BLaER1 (cell line): ENCODE results near the gene LRRC32.

Experiments used
- H3K27ac ChIP-seq: shearing (Covaris generic); formaldehyde crosslinking; 2 replicates; pipeline ENCODE4 v1.8.1; 2022
- H3K27me3 ChIP-seq: shearing (Covaris generic); formaldehyde crosslinking; 2 replicates; pipeline ENCODE4 v1.8.1; 2022
- H3K36me3 ChIP-seq: shearing (Covaris generic); formaldehyde crosslinking; 2 replicates; pipeline ENCODE4 v1.8.1; 2022
- H3K4me1 ChIP-seq: shearing (Covaris generic); formaldehyde crosslinking; 2 replicates; pipeline ENCODE4 v1.8.1; 2022
- H3K4me2 ChIP-seq: shearing (Covaris generic); formaldehyde crosslinking; 2 replicates; pipeline ENCODE4 v1.8.1; 2022
- H3K4me3 ChIP-seq: shearing (Covaris generic); formaldehyde crosslinking; 2 replicates; pipeline ENCODE4 v1.8.1; 2022
- H3K9ac ChIP-seq: shearing (Covaris generic); formaldehyde crosslinking; 2 replicates; pipeline ENCODE4 v1.8.1; 2022
- H3K9me3 ChIP-seq: shearing (Covaris generic); formaldehyde crosslinking; 2 replicates; pipeline ENCODE4 v1.8.1; 2022
- H4K20me1 ChIP-seq: shearing (Covaris generic); formaldehyde crosslinking; 2 replicates; pipeline ENCODE4 v1.8.1; 2022
- Cebpa-rat ChIP-seq: shearing (Covaris generic); IDR thresholded peaks from 2 replicates; pipeline ENCODE4 v1.8.1; 2022

The LRRC32 gene, protein sequence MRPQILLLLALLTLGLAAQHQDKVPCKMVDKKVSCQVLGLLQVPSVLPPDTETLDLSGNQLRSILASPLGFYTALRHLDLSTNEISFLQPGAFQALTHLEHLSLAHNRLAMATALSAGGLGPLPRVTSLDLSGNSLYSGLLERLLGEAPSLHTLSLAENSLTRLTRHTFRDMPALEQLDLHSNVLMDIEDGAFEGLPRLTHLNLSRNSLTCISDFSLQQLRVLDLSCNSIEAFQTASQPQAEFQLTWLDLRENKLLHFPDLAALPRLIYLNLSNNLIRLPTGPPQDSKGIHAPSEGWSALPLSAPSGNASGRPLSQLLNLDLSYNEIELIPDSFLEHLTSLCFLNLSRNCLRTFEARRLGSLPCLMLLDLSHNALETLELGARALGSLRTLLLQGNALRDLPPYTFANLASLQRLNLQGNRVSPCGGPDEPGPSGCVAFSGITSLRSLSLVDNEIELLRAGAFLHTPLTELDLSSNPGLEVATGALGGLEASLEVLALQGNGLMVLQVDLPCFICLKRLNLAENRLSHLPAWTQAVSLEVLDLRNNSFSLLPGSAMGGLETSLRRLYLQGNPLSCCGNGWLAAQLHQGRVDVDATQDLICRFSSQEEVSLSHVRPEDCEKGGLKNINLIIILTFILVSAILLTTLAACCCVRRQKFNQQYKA

DNA sequence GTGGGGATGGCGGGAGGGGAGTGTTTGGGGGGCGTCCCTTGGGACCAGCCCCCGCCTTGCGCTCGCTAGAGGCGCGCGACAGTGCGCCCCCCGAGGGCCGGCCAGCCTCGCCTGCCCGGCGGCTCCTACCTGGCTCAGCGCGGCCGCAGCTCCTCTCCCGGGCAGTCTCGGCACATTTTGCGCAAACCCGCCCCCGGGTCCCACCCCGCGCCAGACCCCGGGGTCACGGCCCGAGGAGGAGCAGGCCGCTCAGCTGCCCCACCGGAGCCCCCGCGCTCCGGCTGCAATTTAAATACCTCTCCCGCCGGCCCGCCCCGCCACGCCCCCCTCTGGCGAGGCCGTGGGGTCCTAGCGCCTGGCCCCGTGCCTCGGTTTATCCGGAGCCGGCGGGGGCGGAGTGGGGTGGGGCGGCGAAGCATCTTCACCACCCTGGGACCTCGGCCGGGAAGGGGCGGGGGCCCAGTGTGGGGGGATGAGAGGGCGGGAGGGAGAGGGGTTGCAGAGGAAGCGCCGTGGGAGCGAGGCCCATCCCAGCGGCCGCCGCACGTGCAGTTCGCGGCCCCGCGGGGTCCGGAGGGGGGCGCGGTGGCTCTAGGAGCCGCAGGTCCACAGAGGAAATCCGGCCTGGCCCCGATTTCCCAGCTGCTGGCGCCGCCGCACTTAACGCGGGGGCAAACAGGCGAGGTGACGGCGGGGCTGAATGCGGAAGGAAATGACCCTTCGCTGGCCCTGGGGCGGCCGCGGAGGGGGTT, at the start of gene LRRC32:
Gene LRRC32, minus strand, starts transcription at position 263 of the 752 bp plus-strand sequence. CDS start 4,793 bp downstream, outside the sequence.
- Histone ChIP-seq H3K4me1 (peaks cover 99% of the 10 kb centered on the region), H3K27me3 (peaks cover 50% of the 10 kb centered on the region), H3K27ac (peak within 1 kb of the TSS; percentile 47; the same call in 1 of the 2 replicates), H3K9ac (peak within 1 kb of the TSS; percentile 45), H4K20me1 (peaks cover 48% of the 10 kb centered on the region), H3K9me3 (no peaks in the 10 kb centered on the region), H3K4me2 (peak within 1 kb of the TSS; percentile 95), H3K4me3 (peak within 1 kb of the TSS; percentile 66), H3K36me3 (no peaks in the 10 kb centered on the region)
- TF ChIP-seq Cebpa-rat: no peak

DNA sequence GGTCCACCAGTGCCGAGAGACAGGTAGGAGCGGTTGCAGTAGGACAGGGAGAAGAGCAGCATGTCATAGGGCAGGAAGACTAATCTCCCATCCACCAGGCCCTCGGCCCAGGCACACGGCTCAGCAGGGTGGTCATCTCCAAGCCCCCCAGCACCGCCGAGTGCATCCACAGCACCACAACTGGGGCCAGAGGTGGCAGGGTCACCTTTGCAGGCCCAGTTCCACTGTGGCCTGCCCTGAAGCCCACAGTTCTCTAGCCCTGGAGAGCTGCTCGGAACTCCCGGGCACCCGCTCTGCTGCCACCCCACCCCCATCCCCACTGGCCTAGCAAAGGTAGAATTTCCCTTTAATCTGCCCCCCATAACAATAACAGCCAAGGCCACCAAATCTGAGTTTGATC, 49.1 kb upstream of the LRRC32 start:
- Histone ChIP-seq H3K4me3 (no peak overlapping the region), H3K9ac (no peak overlapping the region), H3K27ac (no peak overlapping the region), H3K36me3 (no peaks in the 10 kb centered on the region), H3K4me1 (no peaks in the 10 kb centered on the region), H3K4me2 (no peak overlapping the region), H4K20me1 (no peaks in the 10 kb centered on the region), H3K27me3 (no peaks in the 10 kb centered on the region), H3K9me3 (no peaks in the 10 kb centered on the region)
- no peak for TF ChIP-seq Cebpa-rat

DNA sequence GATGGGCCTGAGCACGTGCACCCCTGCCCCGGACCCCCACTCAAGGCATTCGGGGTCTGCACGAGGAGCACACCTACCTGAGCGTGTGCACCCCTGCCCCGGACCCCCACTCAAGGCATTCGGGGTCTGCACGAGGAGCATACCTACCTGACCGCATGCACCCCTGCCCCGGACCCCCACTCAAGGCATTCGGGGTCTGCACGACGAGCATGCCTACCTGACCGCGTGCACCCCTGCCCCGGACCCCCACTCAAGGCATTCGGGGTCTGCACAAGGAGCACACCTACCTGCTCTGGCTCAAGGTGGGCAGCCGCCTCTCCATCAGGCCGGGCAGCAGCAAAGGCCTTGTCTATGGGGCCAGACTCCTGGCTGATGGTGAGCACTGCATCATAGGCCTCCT, 48.7 kb upstream of the LRRC32 start:
- Histone ChIP-seq H3K4me3 (no peak overlapping the region), H3K9ac (no peak overlapping the region), H3K27ac (no peak overlapping the region), H4K20me1 (no peaks in the 10 kb centered on the region), H3K4me2 (no peak overlapping the region), H3K4me1 (no peaks in the 10 kb centered on the region), H3K27me3 (no peaks in the 10 kb centered on the region), H3K36me3 (no peaks in the 10 kb centered on the region), H3K9me3 (no peaks in the 10 kb centered on the region)
- TF ChIP-seq Cebpa-rat: no peak

DNA sequence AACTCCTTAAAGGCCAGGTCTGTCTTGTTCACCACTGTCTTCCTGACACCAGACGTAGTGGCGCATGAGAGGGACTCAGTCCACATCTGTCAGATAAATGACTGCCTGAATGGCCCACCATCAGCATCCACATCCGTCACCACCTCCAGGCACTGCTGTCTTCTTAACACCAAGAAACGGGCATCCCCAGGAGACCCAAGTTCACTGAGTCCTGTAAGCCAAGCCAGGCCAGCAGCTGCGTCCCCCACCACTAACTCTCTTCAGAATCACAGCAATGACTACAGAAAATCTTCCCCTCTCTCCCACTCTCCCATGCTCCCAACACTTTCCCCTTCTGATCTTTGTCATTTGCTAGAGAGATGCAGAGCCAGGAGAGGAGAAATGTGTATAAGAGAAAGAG, 47.3 kb upstream of the LRRC32 start:
- Histone ChIP-seq H3K4me1 (no peaks in the 10 kb centered on the region), H3K27me3 (no peaks in the 10 kb centered on the region), H4K20me1 (no peaks in the 10 kb centered on the region), H3K9me3 (no peaks in the 10 kb centered on the region), H3K4me3 (no peak overlapping the region), H3K27ac (no peak overlapping the region), H3K9ac (no peak overlapping the region), H3K4me2 (no peak overlapping the region), H3K36me3 (no peaks in the 10 kb centered on the region)
- no peak for TF ChIP-seq Cebpa-rat

DNA sequence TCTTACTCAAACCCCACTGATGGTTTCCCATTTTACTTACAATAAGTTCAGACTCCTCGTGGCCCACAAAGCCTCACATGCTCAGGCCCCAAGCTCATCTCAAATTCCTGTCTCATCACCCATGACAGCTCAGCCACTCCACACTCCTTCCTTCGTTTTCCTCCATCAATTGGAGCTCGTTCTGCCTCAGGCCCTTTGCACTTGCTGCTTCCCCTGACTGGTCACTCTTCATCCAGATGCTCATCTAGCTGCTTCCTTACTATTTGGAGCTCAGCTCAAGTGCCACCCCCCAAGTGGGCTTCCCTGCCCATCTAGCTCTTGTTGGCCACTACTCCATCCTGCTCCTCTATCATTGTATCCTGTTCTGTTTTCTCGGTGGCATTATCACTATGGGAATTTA, 46.8 kb upstream of the LRRC32 start:
- no peaks in the 10 kb centered on the region for H4K20me1 ChIP-seq
- H3K9ac ChIP-seq: no peak overlapping the region
- H3K9me3 ChIP-seq: no peaks in the 10 kb centered on the region
- H3K27me3 ChIP-seq: no peaks in the 10 kb centered on the region
- no peaks in the 10 kb centered on the region for H3K36me3 ChIP-seq
- TF ChIP-seq Cebpa-rat: no peak
- H3K4me2 ChIP-seq: no peak overlapping the region
- no peak overlapping the region for H3K27ac ChIP-seq
- no peaks in the 10 kb centered on the region for H3K4me1 ChIP-seq
- H3K4me3 ChIP-seq: no peak overlapping the region

DNA sequence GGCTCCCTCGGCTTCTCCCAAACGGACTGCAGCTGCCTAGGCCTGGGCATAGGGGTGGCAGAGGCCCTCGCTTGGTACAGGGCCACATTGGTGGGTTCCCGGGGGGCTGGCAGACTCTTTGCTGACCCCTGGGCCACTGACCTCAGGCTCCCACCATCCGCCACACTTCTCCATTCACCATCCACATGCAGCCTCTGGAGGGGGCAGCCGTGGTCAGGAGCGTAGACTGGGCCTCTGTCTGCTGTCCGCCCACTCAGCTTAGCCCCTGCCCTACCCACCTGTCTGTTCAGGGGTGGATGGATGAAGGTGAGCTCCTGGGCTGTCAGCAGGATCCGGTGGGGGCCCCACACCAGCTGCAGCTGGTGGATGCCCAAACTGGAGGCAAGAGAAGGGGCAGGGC, 45.7 kb upstream of the LRRC32 start:
- no peak overlapping the region for H3K4me2 ChIP-seq
- no peak for TF ChIP-seq Cebpa-rat
- no peaks in the 10 kb centered on the region for H3K36me3 ChIP-seq
- H3K4me3 ChIP-seq: no peak overlapping the region
- H3K27ac ChIP-seq: no peak overlapping the region
- no peaks in the 10 kb centered on the region for H3K9me3 ChIP-seq
- H3K27me3 ChIP-seq: no peaks in the 10 kb centered on the region
- H3K4me1 ChIP-seq: no peaks in the 10 kb centered on the region
- H3K9ac ChIP-seq: no peak overlapping the region
- H4K20me1 ChIP-seq: no peaks in the 10 kb centered on the region

DNA sequence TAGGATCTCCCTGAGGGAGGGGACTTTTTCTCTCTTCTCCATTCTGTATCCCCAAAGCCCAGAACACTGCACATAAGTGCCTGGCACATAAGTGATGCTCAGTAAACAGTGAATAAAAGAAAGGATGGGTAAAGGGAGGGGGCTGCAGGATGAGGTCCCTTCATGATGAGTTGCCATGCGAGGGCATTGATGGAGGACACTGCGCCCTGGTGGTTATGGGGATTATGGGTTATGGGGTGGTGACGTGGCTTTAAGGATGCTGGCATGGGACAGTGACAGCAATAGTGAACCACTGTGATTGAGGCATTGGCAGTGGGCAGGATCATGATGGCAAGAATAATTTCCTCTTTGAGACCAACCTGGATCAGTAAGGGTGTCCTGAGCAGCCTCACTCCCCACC, 43.9 kb upstream of the LRRC32 start:
- H3K9ac ChIP-seq: no peak overlapping the region
- no peaks in the 10 kb centered on the region for H3K4me1 ChIP-seq
- no peaks in the 10 kb centered on the region for H3K27me3 ChIP-seq
- no peak overlapping the region for H3K4me2 ChIP-seq
- no peak overlapping the region for H3K4me3 ChIP-seq
- no peak overlapping the region for H3K27ac ChIP-seq
- H4K20me1 ChIP-seq: no peaks in the 10 kb centered on the region
- TF ChIP-seq Cebpa-rat: no peak
- no peaks in the 10 kb centered on the region for H3K9me3 ChIP-seq
- no peaks in the 10 kb centered on the region for H3K36me3 ChIP-seq

DNA sequence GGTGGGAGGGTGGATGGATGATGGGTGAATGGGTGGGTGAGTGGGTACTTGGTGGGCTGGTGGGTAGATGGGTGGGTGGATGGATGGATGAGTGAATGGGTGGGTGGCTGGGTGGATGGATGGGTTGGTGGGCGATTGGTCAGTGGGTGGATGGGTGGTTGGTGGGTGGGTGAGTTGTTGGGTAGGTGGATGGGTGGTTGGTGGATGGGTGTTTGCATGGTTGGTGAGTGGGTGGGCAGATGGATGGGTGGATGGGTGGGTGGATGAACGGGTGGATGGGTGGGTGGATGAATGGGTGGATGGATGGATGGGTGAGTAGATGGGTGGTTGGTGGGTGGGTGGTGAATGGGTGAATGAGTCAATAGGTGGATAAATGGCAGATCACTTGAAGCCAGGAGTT, 43.0 kb upstream of the LRRC32 start:
- no peaks in the 10 kb centered on the region for H3K4me1 ChIP-seq
- H3K4me2 ChIP-seq: no peak overlapping the region
- no peaks in the 10 kb centered on the region for H3K9me3 ChIP-seq
- H3K9ac ChIP-seq: no peak overlapping the region
- H3K4me3 ChIP-seq: no peak overlapping the region
- no peaks in the 10 kb centered on the region for H3K36me3 ChIP-seq
- TF ChIP-seq Cebpa-rat: no peak
- H3K27ac ChIP-seq: no peak overlapping the region
- H3K27me3 ChIP-seq: no peaks in the 10 kb centered on the region
- H4K20me1 ChIP-seq: no peaks in the 10 kb centered on the region

DNA sequence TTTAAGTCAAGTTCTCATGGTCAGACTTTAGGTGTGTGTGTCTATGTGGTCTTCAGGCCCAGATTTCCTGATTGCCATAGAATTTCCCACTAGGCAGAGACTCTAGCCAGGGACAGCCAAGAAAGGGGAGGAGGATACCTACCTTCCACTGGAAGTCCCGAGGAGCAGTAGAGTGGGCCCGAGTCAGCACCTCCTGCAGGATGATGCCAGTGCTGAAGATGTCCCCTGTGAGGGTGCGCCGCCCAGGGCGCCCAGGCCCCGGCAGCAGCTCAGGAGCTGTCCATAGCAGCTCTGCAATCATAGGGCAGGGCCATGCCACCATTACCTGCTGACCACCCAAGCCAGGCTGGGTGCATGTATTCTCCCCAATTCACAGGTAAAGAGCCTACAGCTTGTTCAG, 41.6 kb upstream of the LRRC32 start:
- Histone ChIP-seq H3K27ac (no peak overlapping the region), H3K36me3 (no peaks in the 10 kb centered on the region), H3K9me3 (no peaks in the 10 kb centered on the region), H4K20me1 (no peaks in the 10 kb centered on the region), H3K4me3 (no peak overlapping the region), H3K9ac (no peak overlapping the region), H3K4me2 (no peak overlapping the region), H3K4me1 (no peaks in the 10 kb centered on the region), H3K27me3 (no peaks in the 10 kb centered on the region)
- TF ChIP-seq Cebpa-rat: no peak

DNA sequence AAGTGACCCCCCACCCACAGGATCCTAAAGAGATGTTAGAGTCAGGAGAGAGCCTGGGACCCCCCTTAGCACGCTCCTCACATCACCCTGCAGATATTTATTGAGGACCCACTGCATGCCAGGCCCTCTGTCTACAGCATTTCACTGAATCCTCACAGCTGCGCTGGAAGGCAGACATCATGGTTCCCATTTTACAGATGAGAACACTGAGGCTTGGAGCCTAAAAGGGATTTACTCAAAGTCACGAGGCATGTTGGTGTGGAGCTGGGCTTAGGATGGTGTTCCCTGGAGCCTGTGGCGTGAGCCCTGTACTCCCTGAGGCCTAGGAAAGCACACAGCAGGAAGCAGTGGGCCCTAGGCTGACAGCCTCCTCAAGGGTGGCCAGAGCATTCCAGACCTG, 39.2 kb upstream of the LRRC32 start:
- no peak for TF ChIP-seq Cebpa-rat
- H3K27ac ChIP-seq: no peak overlapping the region
- no peaks in the 10 kb centered on the region for H3K4me1 ChIP-seq
- H3K4me2 ChIP-seq: no peak overlapping the region
- no peaks in the 10 kb centered on the region for H4K20me1 ChIP-seq
- no peaks in the 10 kb centered on the region for H3K27me3 ChIP-seq
- H3K9me3 ChIP-seq: no peaks in the 10 kb centered on the region
- no peaks in the 10 kb centered on the region for H3K36me3 ChIP-seq
- H3K9ac ChIP-seq: no peak overlapping the region
- no peak overlapping the region for H3K4me3 ChIP-seq
